Osteoblast (primary cell): Measurements from ENCODE around the gene SLC9A3. TPM values are rescaled to one million over a fixed set of nuclear protein-coding genes. Genes with fewer than 3 reads are reported as not detected.

Source experiments
- DNase-seq: peaks from one replicate; pipeline ENCODE4 v3.0.0; 2011; ENCODE audit warnings: low spot score, mixed read lengths; ENCODE audit not compliant: insufficient read length; ENCODE audit errors: missing footprints
- H2AFZ ChIP-seq: 2 replicates; pipeline ENCODE4 v1.6.0; 2011; ENCODE audit warnings: mild to moderate bottlenecking, low read length
- H3K27ac ChIP-seq: 2 replicates; pipeline ENCODE4 v1.5.1; 2011; ENCODE audit warnings: mild to moderate bottlenecking, low read depth, low read length, moderate library complexity
- H3K27me3 ChIP-seq: 2 replicates; pipeline ENCODE4 v1.6.0; 2012; ENCODE audit warnings: mild to moderate bottlenecking, control low read depth, inconsistent platforms, low read length, moderate library complexity; ENCODE audit not compliant: insufficient read depth
- H3K36me3 ChIP-seq: 2 replicates; pipeline ENCODE4 v1.5.1; 2011; ENCODE audit warnings: mild to moderate bottlenecking, low read length, control low read depth, moderate library complexity; ENCODE audit not compliant: insufficient read depth
- H3K4me1 ChIP-seq: 2 replicates; pipeline ENCODE4 v1.5.1; 2011; ENCODE audit warnings: mild to moderate bottlenecking, low read length, control low read depth, moderate library complexity; ENCODE audit not compliant: insufficient read depth
- H3K4me2 ChIP-seq: 2 replicates; pipeline ENCODE4 v1.6.0; 2011; ENCODE audit warnings: mild to moderate bottlenecking, low read length; ENCODE audit not compliant: insufficient read depth
- H3K4me3 ChIP-seq: fragments of 200-600 bp; sonication (generic); 3 replicates; pipeline ENCODE4 v1.5.1; 2012; ENCODE audit warnings: mild to moderate bottlenecking, low read length, inconsistent platforms; ENCODE audit not compliant: insufficient read depth
- H3K79me2 ChIP-seq: 2 replicates; pipeline ENCODE4 v1.6.0; 2012; ENCODE audit warnings: mild to moderate bottlenecking, low read length, control low read depth, inconsistent platforms; ENCODE audit not compliant: insufficient read depth
- H3K9me3 ChIP-seq: 2 replicates; pipeline ENCODE4 v1.5.1; 2011; ENCODE audit warnings: low read depth, low read length, control low read depth
- H4K20me1 ChIP-seq: 2 replicates; pipeline ENCODE4 v1.6.0; 2012; ENCODE audit warnings: mild to moderate bottlenecking, low read length, control low read depth; ENCODE audit not compliant: insufficient read depth
- total RNA-seq: library from RNA; depleted of rRNA; stranded (reverse); fragments of >200 nt; gene quantifications from 2 replicates; pipeline ENCODE4 v1.2.3, GENCODE V29; 2012
- TF ChIP-seq, protein P1 (sequence below): IDR thresholded peaks from 2 replicates; pipeline ENCODE4 v1.5.1; 2011; ENCODE audit warnings: mild to moderate bottlenecking, low read depth, low read length, moderate library complexity; ENCODE audit errors: extremely low read depth

The SLC9A3 gene
- total RNA-seq, 1 donor = 1.4 TPM

- peaks cover 75% of the 10 kb centered on the region for H3K79me2 ChIP-seq
- no peak overlapping the region for H2AFZ ChIP-seq
- DNase-seq = peak; percentile 78
- TF ChIP-seq, protein P1, sequence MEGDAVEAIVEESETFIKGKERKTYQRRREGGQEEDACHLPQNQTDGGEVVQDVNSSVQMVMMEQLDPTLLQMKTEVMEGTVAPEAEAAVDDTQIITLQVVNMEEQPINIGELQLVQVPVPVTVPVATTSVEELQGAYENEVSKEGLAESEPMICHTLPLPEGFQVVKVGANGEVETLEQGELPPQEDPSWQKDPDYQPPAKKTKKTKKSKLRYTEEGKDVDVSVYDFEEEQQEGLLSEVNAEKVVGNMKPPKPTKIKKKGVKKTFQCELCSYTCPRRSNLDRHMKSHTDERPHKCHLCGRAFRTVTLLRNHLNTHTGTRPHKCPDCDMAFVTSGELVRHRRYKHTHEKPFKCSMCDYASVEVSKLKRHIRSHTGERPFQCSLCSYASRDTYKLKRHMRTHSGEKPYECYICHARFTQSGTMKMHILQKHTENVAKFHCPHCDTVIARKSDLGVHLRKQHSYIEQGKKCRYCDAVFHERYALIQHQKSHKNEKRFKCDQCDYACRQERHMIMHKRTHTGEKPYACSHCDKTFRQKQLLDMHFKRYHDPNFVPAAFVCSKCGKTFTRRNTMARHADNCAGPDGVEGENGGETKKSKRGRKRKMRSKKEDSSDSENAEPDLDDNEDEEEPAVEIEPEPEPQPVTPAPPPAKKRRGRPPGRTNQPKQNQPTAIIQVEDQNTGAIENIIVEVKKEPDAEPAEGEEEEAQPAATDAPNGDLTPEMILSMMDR = no peak
- no peak overlapping the region for H3K4me2 ChIP-seq
- peaks cover 90% of the 10 kb centered on the region for H3K36me3 ChIP-seq
- H3K4me3 ChIP-seq = no peak overlapping the region
- H4K20me1 ChIP-seq = peaks cover 45% of the 10 kb centered on the region
- H3K27ac ChIP-seq = no peak overlapping the region
- no peaks in the 10 kb centered on the region for H3K4me1 ChIP-seq
- H3K27me3 ChIP-seq = no peaks in the 10 kb centered on the region
- H3K9me3 ChIP-seq = no peaks in the 10 kb centered on the region
Observed at GRCh38 chr5:451587-452458, 72.4 kb downstream of the SLC9A3 start.

- TF ChIP-seq, protein P1 = no peak
- Histone ChIP-seq H3K4me3 (no peak overlapping the region), H4K20me1 (peaks cover 39% of the 10 kb centered on the region), H3K27me3 (no peaks in the 10 kb centered on the region), H2AFZ (no peak overlapping the region), H3K36me3 (peaks cover 77% of the 10 kb centered on the region), H3K4me1 (peaks cover under 1% of the 10 kb centered on the region), H3K9me3 (no peaks in the 10 kb centered on the region), H3K79me2 (peaks cover 65% of the 10 kb centered on the region), H3K4me2 (no peak overlapping the region), H3K27ac (no peak overlapping the region)
- DNase-seq = no peak
Observed at GRCh38 chr5:449151-449550, 75.1 kb downstream of the SLC9A3 start.

DNA sequence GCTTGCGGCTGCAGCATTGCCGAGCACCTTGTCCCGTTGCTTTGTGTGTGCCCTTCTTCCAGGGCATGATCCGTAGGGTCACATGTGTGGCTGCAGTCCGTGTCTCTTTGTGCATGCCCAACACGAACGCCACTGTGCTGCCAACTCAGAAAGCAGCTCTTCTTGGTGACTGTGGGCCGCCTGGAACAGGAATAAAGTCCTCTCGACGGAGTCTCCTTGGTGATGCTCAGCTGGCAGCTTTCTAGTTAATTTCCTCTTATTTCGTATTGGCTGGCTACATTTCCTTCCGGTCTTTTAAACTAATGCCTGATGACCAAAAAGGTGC lies 75.5 kb downstream of the SLC9A3 start:
- Histone ChIP-seq H3K4me3 (no peak overlapping the region), H3K27me3 (no peaks in the 10 kb centered on the region), H3K79me2 (peaks cover 65% of the 10 kb centered on the region), H3K4me1 (peaks cover 5% of the 10 kb centered on the region), H3K9me3 (no peaks in the 10 kb centered on the region), H3K36me3 (peaks cover 73% of the 10 kb centered on the region), H4K20me1 (peaks cover 42% of the 10 kb centered on the region), H3K4me2 (no peak overlapping the region), H2AFZ (no peak overlapping the region), H3K27ac (no peak overlapping the region)
- no peak for DNase-seq
- TF ChIP-seq, protein P1 = no peak

- DNase-seq = peak; percentile 57
- no peaks in the 10 kb centered on the region for H3K27me3 ChIP-seq
- H3K79me2 ChIP-seq = peaks cover 65% of the 10 kb centered on the region
- peaks cover 44% of the 10 kb centered on the region for H4K20me1 ChIP-seq
- no peak overlapping the region for H3K4me2 ChIP-seq
- peaks cover 68% of the 10 kb centered on the region for H3K36me3 ChIP-seq
- H3K9me3 ChIP-seq = no peaks in the 10 kb centered on the region
- H3K27ac ChIP-seq = no peak overlapping the region
- TF ChIP-seq, protein P1 = no peak
- no peak overlapping the region for H2AFZ ChIP-seq
- H3K4me3 ChIP-seq = no peak overlapping the region
- peaks cover 8% of the 10 kb centered on the region for H3K4me1 ChIP-seq
Observed at GRCh38 chr5:448061-448765, 76.0 kb downstream of the SLC9A3 start.
